Left lung (tissue), 10 donors: ENCODE measurements around the gene PGA4. TPM values are rescaled to one million over a fixed set of nuclear protein-coding genes. Genes with fewer than 3 reads are reported as not detected.
"Not testable (repeated sequence)": the region's sequence is repeated elsewhere in the genome, so short reads cannot be mapped to it uniquely, and the experiment has no call there.

ENCODE experiments used
- ATAC-seq: fragments of 200-7000 bp; cut with Tn5 transposase; one replicate; pipeline ENCODE4 v1.9.1; 2020; ENCODE audit warnings: moderate library complexity
- DNase-seq, 4 donors: peaks; one replicate each; pipeline ENCODE4 v3.0.0-alpha.2; 2013 to 2020
- H3K27ac ChIP-seq, 2 donors: fragments of 200-600 bp; sonication (generic) in 1 of 2; one replicate each; pipeline versions ENCODE4 v1.5.0 to v1.8.0; 2020 to 2021
- H3K27me3 ChIP-seq, 2 donors: fragments of 200-600 bp; sonication (generic) in 1 of 2; one replicate each; pipeline versions ENCODE4 v1.5.0 to v1.8.0; 2020 to 2021
- H3K36me3 ChIP-seq, 2 donors: fragments of 200-600 bp; sonication (generic) in 1 of 2; one replicate each; pipeline versions ENCODE4 v1.5.0 to v1.8.0; 2020 to 2021
- H3K4me1 ChIP-seq, 2 donors: fragments of 200-600 bp; one replicate each; pipeline ENCODE4 v1.8.0; 2021
- H3K4me3 ChIP-seq, 2 donors: fragments of 200-600 bp; sonication (generic) in 1 of 2; one replicate each; pipeline versions ENCODE4 v1.5.0 to v1.8.0; 2020 to 2021; ENCODE audit warnings: mild to moderate bottlenecking in 1 of 2
- H3K9me3 ChIP-seq, 2 donors: fragments of 200-600 bp; sonication (generic) in 1 of 2; one replicate each; pipeline versions ENCODE4 v1.5.0 to v1.8.0; 2020 to 2021
- CTCF ChIP-seq, 2 donors: fragments of 200-600 bp; sonication (generic) in 1 of 2; IDR thresholded peaks; one replicate each; pipeline versions ENCODE4 v1.5.0 to v1.8.0; 2021; ENCODE audit warnings: antibody characterized with exemption in 2 of 2
- intact Hi-C, 2 donors: fragments of 100-400 bp; cut with DNase I; formaldehyde crosslinking; loops; one replicate each; pipeline versions ENCODE4 v1.11.2 to v1.14.2; 2022
- polyA plus RNA-seq, 6 donors: library from polyadenylated mRNA; unstranded; fragments of 120-200 nt; gene quantifications; one replicate each; pipeline ENCODE4 v1.2.1, GENCODE V29; 2013; ENCODE audit not compliant: insufficient read length in 6 of 6
- total RNA-seq, 2 donors: library from RNA; stranded (reverse); fragmentation: NEBNext Ultra II Directional; extraction: Animal tissue kit (Norgen Biotek cat#: 25700); gene quantifications; one replicate each; pipeline ENCODE4 v1.2.1, GENCODE V29; 2021
- donor health status: DM: no; HTN: yes; CAD: no.
- donor health status: DM: no; HTN: no; CAD: no.

PGA4 gene
- total and polyA plus RNA-seq, 8 donors, result 0.41 to 1.0 (median 0.71) TPM; not detected in 3

GRCh38 chr11:61195719-61196118 lies 26.4 kb upstream of the PGA4 start:
- no peaks in the 10 kb centered on the region for H3K4me1 ChIP-seq
- no peak overlapping the region for H3K27ac ChIP-seq
- peak in 1 of 4 donors; percentile 44 for DNase-seq
- ATAC-seq, result no peak
- no peak for TF ChIP-seq CTCF (IDR thresholded peaks at IDR 0.05)
- peaks cover 0 to 49% of the 10 kb centered on the region in 2 donors for H3K27me3 ChIP-seq
- no peaks in the 10 kb centered on the region for H3K36me3 ChIP-seq
- H3K9me3 ChIP-seq, result peaks cover 0 to 6% of the 10 kb centered on the region in 2 donors
- intact Hi-C loops, result no loop called here
- H3K4me3 ChIP-seq, result no peak overlapping the region

DNA sequence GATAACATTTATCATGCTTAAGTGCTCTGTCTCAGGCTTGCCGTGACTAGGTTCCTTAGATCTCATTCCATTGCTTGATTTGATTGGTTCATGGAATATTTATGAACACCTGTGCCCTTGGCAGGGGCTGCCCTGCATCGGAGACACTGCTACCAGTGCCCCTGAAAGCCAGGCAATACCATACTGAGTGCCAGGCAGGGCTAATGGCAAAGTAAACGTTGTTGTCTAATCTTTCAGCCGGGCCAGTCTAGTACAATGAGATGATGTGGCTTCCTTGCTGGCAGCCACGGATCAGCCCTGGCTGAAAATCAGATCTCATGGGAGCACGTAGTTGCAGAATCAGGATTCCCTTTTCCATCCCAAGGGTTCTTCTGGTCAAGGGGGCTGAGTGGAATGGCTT lies 23.8 kb upstream of the PGA4 start:
- ATAC-seq, result no peak
- intact Hi-C loops, result no loop called here

DNA sequence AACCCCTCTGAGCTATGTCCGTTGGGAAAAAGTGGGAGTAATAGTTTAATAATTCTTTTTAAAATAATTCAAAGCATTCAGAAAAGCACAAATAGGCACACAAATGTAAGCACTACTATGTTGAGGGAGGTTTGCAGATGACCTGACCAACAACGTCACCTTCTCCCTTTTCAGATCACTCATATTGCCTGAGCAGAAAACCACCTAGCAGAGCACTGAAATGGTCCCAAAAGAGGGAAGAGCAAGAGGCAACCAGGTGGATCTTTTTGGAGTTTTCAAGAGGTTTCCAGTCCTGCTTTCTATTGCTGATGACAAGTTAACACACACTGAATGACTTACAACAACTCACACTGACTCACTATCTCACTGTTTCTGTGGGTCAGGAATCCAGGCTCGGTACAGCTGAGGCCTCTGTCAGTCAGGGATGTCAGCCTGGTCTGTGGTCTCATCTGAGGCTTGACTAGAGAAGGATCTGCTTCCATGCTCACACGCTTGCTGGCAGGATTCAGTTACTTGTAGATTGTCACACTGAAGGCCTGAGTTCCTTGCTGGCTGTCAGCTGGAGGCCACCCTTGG lies 23.1 kb upstream of the PGA4 start:
- ATAC-seq, result no peak
- Histone ChIP-seq H3K9me3 (peaks cover 0 to 6% of the 10 kb centered on the region in 2 donors), H3K36me3 (no peaks in the 10 kb centered on the region), H3K27me3 (peaks cover 0 to 33% of the 10 kb centered on the region in 2 donors), H3K27ac (no peak overlapping the region), H3K4me3 (no peak overlapping the region), H3K4me1 (no peaks in the 10 kb centered on the region)
- intact Hi-C loops, result no loop called here
- DNase-seq, result no peak
- no peak for TF ChIP-seq CTCF (IDR thresholded peaks at IDR 0.05)

More for the DNA sequence above, 23.8 kb upstream of the PGA4 start:
- Histone ChIP-seq H3K4me1 (no peaks in the 10 kb centered on the region), H3K36me3 (no peaks in the 10 kb centered on the region), H3K4me3 (no peak overlapping the region), H3K27ac (no peak overlapping the region), H3K9me3 (peaks cover 0 to 6% of the 10 kb centered on the region in 2 donors), H3K27me3 (peaks cover 0 to 38% of the 10 kb centered on the region in 2 donors)
- no peak for TF ChIP-seq CTCF (IDR thresholded peaks at IDR 0.05)
- DNase-seq, result peak in 1 of 4 donors; percentile 16

GRCh38 chr11:61201476-61201875 lies 20.7 kb upstream of the PGA4 start:
- peaks cover 0 to 25% of the 10 kb centered on the region in 2 donors for H3K27me3 ChIP-seq
- H3K4me3 ChIP-seq, result no peak overlapping the region
- intact Hi-C loops, result no loop called here
- no peaks in the 10 kb centered on the region for H3K36me3 ChIP-seq
- no peak for TF ChIP-seq CTCF (IDR thresholded peaks at IDR 0.05)
- DNase-seq (no peak), ATAC-seq (no peak)
- H3K27ac ChIP-seq, result no peak overlapping the region
- peaks cover 0 to 3% of the 10 kb centered on the region in 2 donors for H3K4me1 ChIP-seq
- H3K9me3 ChIP-seq, result peaks cover 0 to 6% of the 10 kb centered on the region in 2 donors

- H3K27ac ChIP-seq, H3K36me3 ChIP-seq, H3K9me3 ChIP-seq, intact Hi-C loops, H3K4me3 ChIP-seq, H3K4me1 ChIP-seq: not testable (repeated sequence)
- H3K27me3 ChIP-seq, result peaks cover 0 to 17% of the 10 kb centered on the region in 2 donors
- DNase-seq (peak in 1 of 4 donors; percentile 27), ATAC-seq (peak; percentile 15)
Observed at GRCh38 chr11:61202950-61203746, 19.0 kb upstream of the PGA4 start, which contains the start of gene PGA3. TSS of gene PGA3 (plus strand) at chr11:61203515. CDS start at chr11:61203565, 50 bp downstream.

GRCh38 chr11:61203873-61204272 lies 18.3 kb upstream of the PGA4 start:
- H3K9me3 ChIP-seq, H3K4me3 ChIP-seq, DNase-seq, intact Hi-C loops, H3K36me3 ChIP-seq, H3K27ac ChIP-seq, H3K4me1 ChIP-seq: not testable (repeated sequence)
- ATAC-seq, result peak; percentile 62
- peaks cover 0 to 15% of the 10 kb centered on the region in 2 donors for H3K27me3 ChIP-seq

DNA sequence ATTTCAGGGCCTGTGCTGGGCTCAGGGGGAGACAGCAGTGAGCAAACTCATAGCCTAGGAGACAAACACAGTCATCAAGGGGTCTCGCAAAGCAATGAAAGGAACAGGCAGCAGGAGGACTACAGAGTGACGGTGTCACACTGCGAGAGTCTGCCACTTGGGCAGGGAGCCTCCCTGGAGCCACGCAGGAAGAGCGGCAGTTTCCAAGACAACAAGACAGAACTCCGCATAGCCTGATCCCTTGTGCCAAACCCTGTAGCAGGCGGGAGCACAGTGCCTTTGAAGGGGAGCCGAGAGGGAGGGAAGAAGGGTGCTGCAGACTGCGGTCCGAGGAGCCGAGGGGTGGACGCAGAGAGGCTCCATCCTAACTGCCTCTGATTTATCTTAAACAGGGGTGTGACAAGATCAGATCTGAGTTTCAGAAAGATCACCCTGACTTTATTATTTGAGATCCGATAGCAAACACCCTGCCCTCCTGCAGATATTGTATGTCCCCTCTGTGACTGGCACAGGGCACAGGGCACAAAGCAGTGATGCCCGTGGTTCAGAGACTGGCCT lies 17.6 kb upstream of the PGA4 start:
- H3K27ac ChIP-seq, intact Hi-C loops, H3K4me1 ChIP-seq, H3K9me3 ChIP-seq, ATAC-seq, H3K4me3 ChIP-seq, H3K36me3 ChIP-seq: not testable (repeated sequence)
- peaks cover 0 to 15% of the 10 kb centered on the region in 2 donors for H3K27me3 ChIP-seq
- peak in 1 of 4 donors; percentile 61 for DNase-seq

GRCh38 chr11:61207636-61208310 lies 14.4 kb upstream of the PGA4 start:
- H3K4me3 ChIP-seq, H3K27ac ChIP-seq, DNase-seq, intact Hi-C loops, ATAC-seq, H3K9me3 ChIP-seq, H3K36me3 ChIP-seq, H3K4me1 ChIP-seq: not testable (repeated sequence)
- H3K27me3 ChIP-seq, result peaks cover 0 to 14% of the 10 kb centered on the region in 2 donors
